ENCODE data around the gene DNAAF1. TPM values are rescaled to one million over a fixed set of nuclear protein-coding genes. Genes with fewer than 3 reads are reported as not detected.

Gene DNAAF1
- total RNA-seq, 1 experiment from 2014 or later = not detected

- H3K4me1 ChIP-seq (ENCODE audit: control insufficient read depth, insufficient read depth, low read length) = no peaks in the 10 kb centered on the region
- CTCF ChIA-PET = no interaction called here
- BruUV-seq (replicated peaks) = no TSS peak
- no peaks in the 10 kb centered on the region for H3K36me3 ChIP-seq (ENCODE audit: control insufficient read depth, insufficient read depth, low read length)
- DNase-seq (ENCODE audit: low read depth, low spot score) = no peak
- no peak for TF ChIP-seq TCF7L2 (IDR thresholded peaks at IDR 0.05; ENCODE audit: low read depth, low read length)
- no peak for TF ChIP-seq REST (IDR thresholded peaks at IDR 0.05; ENCODE audit: insufficient read depth in 1 of 2, low read depth in 2 of 2, low read length in 1 of 2)
- no peak for TF ChIP-seq POLR2AphosphoS5 (IDR thresholded peaks at IDR 0.05; ENCODE audit: low read depth, low read length)
- TF ChIP-seq CTCF (IDR thresholded peaks at IDR 0.05) = no peak
- TF ChIP-seq SIN3A (IDR thresholded peaks at IDR 0.05; ENCODE audit: borderline replicate concordance, insufficient read depth, low read depth, low read length) = no peak
- no peak; the same call in 1 of the 2 replicates for ATAC-seq
- in situ Hi-C loops (cut with HindIII; ENCODE audit: low pct_unique_long_range_greater_than_20kb, low sequenced_read_pairs) = no loop called here
- POLR2A ChIA-PET = no interaction called here
- H3K9me3 ChIP-seq (ENCODE audit: control insufficient read depth, insufficient read depth, low read depth, low read length) = no peaks in the 10 kb centered on the region
- H3K4me3 ChIP-seq (ENCODE audit: low read depth in 2 of 2, low read length in 2 of 2) = no peak overlapping the region
- intact Hi-C loops (cut with micrococcal nuclease; ENCODE audit: unreplicated experiment) = no loop called here
- H3K27ac ChIP-seq (ENCODE audit: low read length) = no peak overlapping the region
- no peaks in the 10 kb centered on the region for H3K27me3 ChIP-seq (ENCODE audit: control insufficient read depth, insufficient read depth, low read length)
Observed at GRCh38 chr16:84194470-84195200, 49.5 kb downstream of the DNAAF1 start.

GRCh38 chr16:84195201-84196093, 50.3 kb downstream of the DNAAF1 start:
- POLR2A ChIA-PET = no interaction called here
- in situ Hi-C loops (cut with HindIII; ENCODE audit: low pct_unique_long_range_greater_than_20kb, low sequenced_read_pairs) = no loop called here
- BruUV-seq (replicated peaks) = no TSS peak
- Histone ChIP-seq H3K36me3 (ENCODE audit: control insufficient read depth, insufficient read depth, low read length) (no peaks in the 10 kb centered on the region), H3K27ac (ENCODE audit: low read length) (no peak overlapping the region), H3K4me3 (ENCODE audit: low read depth in 2 of 2, low read length in 2 of 2) (no peak overlapping the region), H3K9me3 (ENCODE audit: control insufficient read depth, insufficient read depth, low read depth, low read length) (no peaks in the 10 kb centered on the region), H3K27me3 (ENCODE audit: control insufficient read depth, insufficient read depth, low read length) (no peaks in the 10 kb centered on the region), H3K4me1 (ENCODE audit: control insufficient read depth, insufficient read depth, low read length) (no peaks in the 10 kb centered on the region)
- TF ChIP-seq POLR2AphosphoS5 (IDR thresholded peaks at IDR 0.05; ENCODE audit: low read depth, low read length) (no peak), CTCF (IDR thresholded peaks at IDR 0.05) (no peak), SIN3A (IDR thresholded peaks at IDR 0.05; ENCODE audit: borderline replicate concordance, insufficient read depth, low read depth, low read length) (no peak), REST (IDR thresholded peaks at IDR 0.05; ENCODE audit: insufficient read depth in 1 of 2, low read depth in 2 of 2, low read length in 1 of 2) (no peak), TCF7L2 (IDR thresholded peaks at IDR 0.05; ENCODE audit: low read depth, low read length) (no peak)
- no peak for DNase-seq (ENCODE audit: low read depth, low spot score)
- intact Hi-C loops (cut with micrococcal nuclease; ENCODE audit: unreplicated experiment) = no loop called here
- CTCF ChIA-PET = no interaction called here
- ATAC-seq = no peak
